ENCODE results near the gene ADIG. TPM values are rescaled to one million over a fixed set of nuclear protein-coding genes. Genes with fewer than 3 reads are reported as not detected.

The ADIG gene
- total and polyA plus RNA-seq, 9 donors = not detected

DNA sequence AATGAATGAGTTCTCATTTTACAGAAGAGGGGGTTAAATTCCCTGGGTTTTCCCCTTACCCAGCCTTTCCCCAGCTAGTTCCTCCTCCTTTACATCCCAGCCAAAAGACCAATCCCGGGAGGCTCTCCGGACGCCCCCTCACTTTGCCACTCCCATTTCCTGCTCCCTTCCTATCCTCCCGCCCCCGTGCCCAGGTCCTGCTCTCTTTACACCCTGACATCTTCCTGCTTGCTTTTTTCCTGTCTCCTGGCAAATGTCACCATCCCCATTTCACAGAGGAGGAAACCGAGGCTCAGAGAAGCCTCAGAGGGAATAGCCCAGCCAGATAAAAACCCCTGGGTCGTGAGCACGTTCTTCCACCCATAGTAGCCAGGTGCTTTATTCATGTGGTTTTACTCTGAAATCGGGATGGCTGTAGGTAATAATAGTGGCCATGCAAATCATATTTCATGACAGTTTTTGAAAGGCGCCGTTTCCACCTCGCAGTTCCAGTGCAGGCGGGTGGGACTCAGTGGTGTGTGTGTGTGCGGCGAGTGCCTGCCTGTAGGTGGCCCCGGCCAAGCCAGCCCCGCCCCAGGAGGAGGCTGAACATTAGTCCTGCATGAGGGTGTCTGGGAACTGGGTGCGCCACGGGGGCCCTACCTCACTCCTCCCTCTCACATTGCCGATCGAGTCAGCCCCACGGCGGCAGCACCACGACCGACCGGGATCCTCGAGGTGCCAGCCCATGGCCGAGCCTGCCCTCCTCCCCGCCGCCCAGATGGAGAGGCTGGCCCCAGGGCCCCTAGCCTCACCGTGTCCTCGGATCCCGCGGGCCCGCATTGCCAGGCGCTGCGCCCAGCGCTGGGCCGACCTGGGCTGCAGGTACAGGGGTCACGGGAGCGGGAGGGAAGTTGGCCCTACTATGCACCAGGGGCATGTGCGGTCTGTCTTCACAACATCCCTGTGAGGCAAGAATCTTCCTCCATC is 20.5 kb downstream of the ADIG start, which contains the start of gene ARHGAP40:
ARHGAP40 (plus strand) TSS at position 594 of the 969 bp plus-strand sequence.
- intact Hi-C loops (cut with DNase I) = no loop called here
- H3K27me3 ChIP-seq = no peaks in the 10 kb centered on the region

DNA sequence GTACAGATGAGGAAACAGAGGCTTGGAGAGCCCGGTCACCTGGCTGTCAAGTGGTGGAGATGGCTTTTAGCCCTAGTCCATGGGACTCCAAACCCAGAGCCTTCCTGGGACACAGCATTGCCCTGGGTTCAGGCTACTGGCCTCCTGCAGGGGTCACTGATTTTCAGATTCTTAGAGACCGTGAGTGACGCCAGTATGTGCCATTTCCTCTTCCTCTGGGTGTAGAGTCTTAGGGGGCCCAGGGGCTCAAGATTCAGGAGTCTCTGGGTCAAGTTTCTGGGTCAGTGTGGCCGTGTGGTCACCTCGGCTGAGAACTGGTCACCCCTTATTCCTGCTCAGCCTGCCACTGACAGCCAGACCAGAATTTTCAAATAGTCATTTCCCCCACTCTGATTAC is 21.2 kb downstream of the ADIG start:
- DNase-seq = no peak
- no peak overlapping the region for H3K4me3 ChIP-seq
- 37 to 54% (median 40%) methylated on average over 5 of the region's 5 CpGs for WGBS, 3 donors
- H3K36me3 ChIP-seq = no peaks in the 10 kb centered on the region
- H3K9me3 ChIP-seq = no peaks in the 10 kb centered on the region
- H3K27ac ChIP-seq = no peak overlapping the region
- TF ChIP-seq, protein P1, sequence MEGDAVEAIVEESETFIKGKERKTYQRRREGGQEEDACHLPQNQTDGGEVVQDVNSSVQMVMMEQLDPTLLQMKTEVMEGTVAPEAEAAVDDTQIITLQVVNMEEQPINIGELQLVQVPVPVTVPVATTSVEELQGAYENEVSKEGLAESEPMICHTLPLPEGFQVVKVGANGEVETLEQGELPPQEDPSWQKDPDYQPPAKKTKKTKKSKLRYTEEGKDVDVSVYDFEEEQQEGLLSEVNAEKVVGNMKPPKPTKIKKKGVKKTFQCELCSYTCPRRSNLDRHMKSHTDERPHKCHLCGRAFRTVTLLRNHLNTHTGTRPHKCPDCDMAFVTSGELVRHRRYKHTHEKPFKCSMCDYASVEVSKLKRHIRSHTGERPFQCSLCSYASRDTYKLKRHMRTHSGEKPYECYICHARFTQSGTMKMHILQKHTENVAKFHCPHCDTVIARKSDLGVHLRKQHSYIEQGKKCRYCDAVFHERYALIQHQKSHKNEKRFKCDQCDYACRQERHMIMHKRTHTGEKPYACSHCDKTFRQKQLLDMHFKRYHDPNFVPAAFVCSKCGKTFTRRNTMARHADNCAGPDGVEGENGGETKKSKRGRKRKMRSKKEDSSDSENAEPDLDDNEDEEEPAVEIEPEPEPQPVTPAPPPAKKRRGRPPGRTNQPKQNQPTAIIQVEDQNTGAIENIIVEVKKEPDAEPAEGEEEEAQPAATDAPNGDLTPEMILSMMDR (IDR thresholded peaks at IDR 0.05) = no peak
- TF ChIP-seq EP300 (IDR thresholded peaks at IDR 0.05) = no peak
- no peak for TF ChIP-seq POLR2A (IDR thresholded peaks at IDR 0.05)
- intact Hi-C loops (cut with DNase I) = no loop called here
- H3K4me1 ChIP-seq (ENCODE audit: insufficient read depth) = no peaks in the 10 kb centered on the region
- H3K27me3 ChIP-seq = no peaks in the 10 kb centered on the region

More for the DNA sequence above, 20.5 kb downstream of the ADIG start, which contains the start of gene ARHGAP40:
- no peaks in the 10 kb centered on the region for H3K9me3 ChIP-seq
- H3K27ac ChIP-seq = no peak within 1 kb of the TSS
- WGBS, 3 donors = 7% methylated on average over 41 to 42 of the region's 42 CpGs
- no peaks in the 10 kb centered on the region for H3K36me3 ChIP-seq
- H3K4me3 ChIP-seq = no peak within 1 kb of the TSS
- no peaks in the 10 kb centered on the region for H3K4me1 ChIP-seq (ENCODE audit: insufficient read depth)
- TF ChIP-seq EP300 (IDR thresholded peaks at IDR 0.05) (no peak), POLR2A (IDR thresholded peaks at IDR 0.05) (no peak)
- TF ChIP-seq, protein P1 (IDR thresholded peaks at IDR 0.05) = no peak
- no peak for DNase-seq

DNA sequence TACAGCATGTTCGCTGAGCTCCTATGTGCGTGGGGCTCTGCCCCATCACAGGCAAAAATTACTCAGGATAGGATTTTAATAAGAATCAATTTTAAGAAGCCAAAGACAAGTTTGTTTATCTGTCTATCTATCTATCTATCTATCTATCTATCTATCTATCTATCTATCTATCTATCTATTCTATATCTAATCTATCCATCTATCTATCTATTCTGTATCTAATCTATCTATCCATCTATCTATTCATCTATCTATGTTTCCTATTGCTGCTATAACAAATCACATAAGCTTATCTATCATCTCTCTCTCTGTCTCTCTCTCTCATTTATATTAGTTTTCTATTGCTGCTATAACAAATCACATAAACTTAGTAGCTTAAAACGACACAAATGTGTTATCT is 22.3 kb downstream of the ADIG start:
- Histone ChIP-seq H3K36me3 (no peaks in the 10 kb centered on the region), H3K4me3 (no peak overlapping the region), H3K27me3 (no peaks in the 10 kb centered on the region), H3K4me1 (ENCODE audit: insufficient read depth) (no peaks in the 10 kb centered on the region), H3K9me3 (no peaks in the 10 kb centered on the region), H3K27ac (no peak overlapping the region)
- 74 to 78% (median 75%) methylated on average over 3 of the region's 3 CpGs for WGBS, 3 donors
- intact Hi-C loops (cut with DNase I) = no loop called here
- DNase-seq = no peak
- TF ChIP-seq POLR2A (IDR thresholded peaks at IDR 0.05) (no peak), EP300 (IDR thresholded peaks at IDR 0.05) (no peak)
- TF ChIP-seq, protein P1 (IDR thresholded peaks at IDR 0.05) = no peak

DNA sequence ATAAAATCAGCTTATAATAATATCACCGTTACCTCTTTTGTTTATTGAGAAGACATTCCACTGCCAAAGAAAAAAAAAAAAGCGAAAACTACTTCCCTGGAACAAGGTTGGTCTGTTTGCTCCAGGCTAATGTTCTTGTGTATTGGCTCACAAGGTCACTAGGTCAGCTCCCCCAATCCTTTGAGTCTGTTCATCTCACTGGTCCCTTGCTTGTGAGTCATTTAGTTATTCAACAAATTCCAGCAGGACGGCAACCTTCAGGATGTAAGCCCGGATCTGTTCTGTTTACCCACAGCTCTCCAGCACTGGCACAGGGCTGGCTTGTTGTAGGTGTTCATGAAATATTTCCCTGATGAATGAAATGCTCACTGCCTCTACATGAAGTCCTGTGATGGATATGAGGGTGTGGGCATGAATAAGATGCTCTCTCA is 23.9 kb downstream of the ADIG start:
- H3K4me3 ChIP-seq = no peak overlapping the region
- WGBS, 3 donors = 54 to 66% (median 56%) methylated on average over 4 of the region's 4 CpGs
- TF ChIP-seq, protein P1 (IDR thresholded peaks at IDR 0.05) = no peak
- TF ChIP-seq POLR2A (IDR thresholded peaks at IDR 0.05) = no peak
- no peak for TF ChIP-seq EP300 (IDR thresholded peaks at IDR 0.05)
- DNase-seq = no peak
- H3K27ac ChIP-seq = no peak overlapping the region
- H3K4me1 ChIP-seq (ENCODE audit: insufficient read depth) = no peaks in the 10 kb centered on the region
- intact Hi-C loops (cut with DNase I) = no loop called here
- H3K27me3 ChIP-seq = no peaks in the 10 kb centered on the region
- no peaks in the 10 kb centered on the region for H3K9me3 ChIP-seq
- H3K36me3 ChIP-seq = no peaks in the 10 kb centered on the region

Data from ovary (tissue), 9 donors.